HCT116 (cell line): ENCODE measurements around the gene ACSM3. TPM values are rescaled to one million over a fixed set of nuclear protein-coding genes. Genes with fewer than 3 reads are reported as not detected.

Source experiments
- ATAC-seq: fragments of 200-7000 bp; cut with Tn5 transposase; 2 replicates; pipeline ENCODE4 v1.9.1; 2020; ENCODE audit warnings: mild to moderate bottlenecking, moderate library complexity
- BruUV-seq: library from RNA; stranded (reverse); fragments of 400-500 nt; replicated peaks from 2 replicates; lab custom pipeline; 2021; lab: Mats Ljungman, UMichigan
- CTCF ChIA-PET: fragments of 300-600 bp; sonication (Branson Sonifier 250); formaldehyde crosslinking; loops from one replicate; lab custom pipeline; 2021; ENCODE audit warnings: antibody characterized with exemption; lab: Charles Lee
- POLR2A ChIA-PET: fragments of 300-600, 350-600 bp; sonication (Branson Sonifier 250); formaldehyde crosslinking; loops from one replicate; lab custom pipeline; 2021; ENCODE audit warnings: antibody characterized with exemption; lab: Charles Lee
- RAD21 ChIA-PET, 2 experiments: fragments of 300-600 bp; sonication (Branson Sonifier 250); formaldehyde crosslinking; loops; one replicate each; lab custom pipeline; 2023; ENCODE audit warnings: low total read pairs in 2 of 2; ENCODE audit not compliant: uncharacterized antibody in 2 of 2, unreplicated experiment in 2 of 2, low non-redundant PET in 1 of 2; lab: Charles Lee
- DNase-seq: peaks from one replicate; pipeline ENCODE4 v3.0.0-alpha.2; 2010; ENCODE audit warnings: low read depth, low spot score
- H2AFZ ChIP-seq: fragments of 200-600 bp; shearing (Covaris generic), sonication (generic); 2 replicates; pipeline ENCODE4 v1.6.1; 2017; ENCODE audit warnings: low read depth, mixed run types, mixed read lengths, antibody characterized with exemption, low read length; ENCODE audit not compliant: poor library complexity, severe bottlenecking
- H3K27ac ChIP-seq: 2 replicates; pipeline ENCODE4 v1.5.1; 2012; ENCODE audit warnings: low read depth, low read length
- H3K27me3 ChIP-seq: fragments of 200-600 bp; sonication (generic); 2 replicates; pipeline ENCODE4 v1.6.1; 2016; ENCODE audit warnings: mixed run types, low read length, mixed read lengths; ENCODE audit not compliant: insufficient read depth
- H3K36me3 ChIP-seq, 2 experiments: fragments of 200-500 bp in 1 of 2; fragments of 200-600 bp in 1 of 2; sonication (Bioruptor generic) in 1 of 2; sonication (generic) in 1 of 2; 2 replicates each; pipeline versions ENCODE4 v1.5.1 to v1.6.1; 2014 to 2016; ENCODE audit warnings: low read length in 2 of 2, inconsistent platforms in 1 of 2, mixed read lengths in 1 of 2, mixed run types in 1 of 2; ENCODE audit not compliant: insufficient read depth in 2 of 2, control insufficient read depth in 1 of 2
- H3K4me1 ChIP-seq, 2 experiments: fragments of 200-600 bp in 1 of 2; sonication (generic) in 1 of 2; 2 replicates each; pipeline versions ENCODE4 v1.5.1 to v1.6.1; 2012 to 2017; ENCODE audit warnings: low read length in 2 of 2, inconsistent platforms in 1 of 2, mild to moderate bottlenecking in 1 of 2, mixed read lengths in 1 of 2, mixed run types in 1 of 2, moderate library complexity in 1 of 2; ENCODE audit not compliant: insufficient read depth in 2 of 2, control insufficient read depth in 1 of 2
- H3K4me2 ChIP-seq: fragments of 200-600 bp; sonication (generic); 2 replicates; pipeline ENCODE4 v1.6.1; 2017; ENCODE audit warnings: mixed run types, low read length, mixed read lengths
- H3K4me3 ChIP-seq, 2 experiments: fragments of 200-600 bp in 1 of 2; sonication (generic) in 1 of 2; replicated peaks in 1 of 2; 2 replicates each; pipeline ENCODE4 v1.5.1; 2011 to 2016; ENCODE audit warnings: low read length in 2 of 2, control low read depth in 1 of 2, low read depth in 1 of 2, mild to moderate bottlenecking in 1 of 2, mixed read lengths in 1 of 2, mixed run types in 1 of 2
- H3K79me2 ChIP-seq: fragments of 200-600 bp; sonication (generic); 2 replicates; pipeline ENCODE4 v1.6.1; 2017; ENCODE audit warnings: mild to moderate bottlenecking, mixed run types, low read length, moderate library complexity, mixed read lengths; ENCODE audit not compliant: insufficient read depth
- H3K9ac ChIP-seq: fragments of 200-600 bp; sonication (generic); 2 replicates; pipeline ENCODE4 v1.6.1; 2016; ENCODE audit warnings: low read length, mixed read lengths
- H3K9me2 ChIP-seq: fragments of 200-600 bp; sonication (generic), shearing (Covaris generic); 2 replicates; pipeline ENCODE4 v1.6.1; 2017; ENCODE audit warnings: mixed run types, mild to moderate bottlenecking, moderate library complexity; ENCODE audit not compliant: insufficient read depth
- H3K9me3 ChIP-seq, 2 experiments: fragments of 200-500 bp in 1 of 2; fragments of 200-600 bp in 1 of 2; sonication (Bioruptor generic) in 1 of 2; sonication (generic) in 1 of 2; 2 replicates each; pipeline ENCODE4 v1.6.1; 2014 to 2017; ENCODE audit warnings: low read length in 2 of 2, mixed read lengths in 2 of 2, inconsistent platforms in 1 of 2, low read depth in 1 of 2, mild to moderate bottlenecking in 1 of 2, mixed run types in 1 of 2, moderate library complexity in 1 of 2; ENCODE audit not compliant: control insufficient read depth in 1 of 2, insufficient read depth in 1 of 2
- H4K20me1 ChIP-seq: fragments of 200-600 bp; sonication (generic), shearing (Covaris generic); 2 replicates; pipeline ENCODE4 v1.6.1; 2017; ENCODE audit warnings: mixed run types, mild to moderate bottlenecking, moderate library complexity; ENCODE audit not compliant: insufficient read depth
- CBX3 ChIP-seq: IDR thresholded peaks from 2 replicates; pipeline ENCODE4 v1.6.1; 2012; ENCODE audit warnings: low read depth
- CEBPB ChIP-seq: IDR thresholded peaks from 2 replicates; pipeline ENCODE4 v1.6.1; 2012; ENCODE audit warnings: low read depth
- EGR1 ChIP-seq: IDR thresholded peaks from 2 replicates; pipeline ENCODE4 v1.6.1; 2012; ENCODE audit warnings: low read depth
- EZH2 ChIP-seq: fragments of 200-600 bp; sonication (generic); IDR thresholded peaks from 2 replicates; pipeline ENCODE4 v1.6.1; 2017; ENCODE audit warnings: antibody characterized with exemption, mixed run types
- EZH2phosphoT487 ChIP-seq: fragments of 200-600 bp; IDR thresholded peaks from 2 replicates; pipeline ENCODE4 v1.6.1; 2018; ENCODE audit warnings: antibody characterized with exemption, borderline replicate concordance
- FOSL1 ChIP-seq: IDR thresholded peaks from 2 replicates; pipeline ENCODE4 v1.6.1; 2012; ENCODE audit warnings: low read depth
- JUND ChIP-seq: IDR thresholded peaks from 2 replicates; pipeline ENCODE4 v1.6.1; 2012
- POLR2AphosphoS5 ChIP-seq: IDR thresholded peaks from 2 replicates; pipeline ENCODE4 v1.6.1; 2011; ENCODE audit warnings: mild to moderate bottlenecking, low read depth, low read length, moderate library complexity
- RAD21 ChIP-seq: IDR thresholded peaks from 2 replicates; pipeline ENCODE4 v1.6.1; 2012; ENCODE audit warnings: low read depth, mild to moderate bottlenecking
- SP1 ChIP-seq: IDR thresholded peaks from 2 replicates; pipeline ENCODE4 v1.6.1; 2012; ENCODE audit warnings: low read depth
- SRF ChIP-seq: IDR thresholded peaks from 2 replicates; pipeline ENCODE4 v1.6.1; 2012; ENCODE audit warnings: low read depth
- TCF7L2 ChIP-seq: IDR thresholded peaks from 2 replicates; pipeline ENCODE4 v1.7.0; 2011; ENCODE audit warnings: borderline replicate concordance, inconsistent platforms; ENCODE audit not compliant: insufficient read depth, insufficient read length; ENCODE audit errors: extremely low read depth
- ZNF274 ChIP-seq: fragments of 200-500 bp; sonication (Bioruptor generic); IDR thresholded peaks from 2 replicates; pipeline ENCODE4 v1.6.1; 2014; ENCODE audit warnings: mild to moderate bottlenecking, low read depth, low read length, inconsistent platforms
- intact Hi-C: fragments of 100-400 bp; cut with micrococcal nuclease; formaldehyde crosslinking; loops from 2 replicates; pipeline ENCODE4 v1.10.0; 2022
- total RNA-seq: library from RNA; stranded (reverse); gene quantifications from one replicate; pipeline ENCODE4 v1.2.1, GENCODE V29; 2021; ENCODE audit not compliant: unreplicated experiment
- TF ChIP-seq, protein P1 (sequence below): IDR thresholded peaks from 2 replicates; pipeline ENCODE4 v1.6.1; 2011; ENCODE audit warnings: mild to moderate bottlenecking, low read length, moderate library complexity; ENCODE audit not compliant: insufficient replicate concordance; ENCODE audit errors: extremely low read depth
- TF ChIP-seq, protein P2 (sequence below), 3 experiments: fragments of 200-600 bp in 1 of 3; sonication (generic) in 1 of 3; IDR thresholded peaks in 2 of 3; conservative IDR thresholded peaks in 1 of 3; 2 replicates each; pipeline ENCODE4 v1.5.1; 2012 to 2017; ENCODE audit warnings: low read depth in 2 of 3, low read length in 2 of 3, antibody characterized with exemption in 1 of 3, borderline replicate concordance in 1 of 3, control low read depth in 1 of 3, mild to moderate bottlenecking in 1 of 3, mixed read lengths in 1 of 3, mixed run types in 1 of 3, moderate library complexity in 1 of 3; ENCODE audit not compliant: insufficient read depth in 1 of 3
- TF ChIP-seq, protein P3 (sequence below): IDR thresholded peaks from 2 replicates; pipeline ENCODE4 v1.6.1; 2012
- TF ChIP-seq, protein P4 (sequence below): IDR thresholded peaks from 2 replicates; pipeline ENCODE4 v1.6.1; 2012

The ACSM3 gene
- total RNA-seq, 1 experiment from 2014 or later = 15.0 TPM

DNA sequence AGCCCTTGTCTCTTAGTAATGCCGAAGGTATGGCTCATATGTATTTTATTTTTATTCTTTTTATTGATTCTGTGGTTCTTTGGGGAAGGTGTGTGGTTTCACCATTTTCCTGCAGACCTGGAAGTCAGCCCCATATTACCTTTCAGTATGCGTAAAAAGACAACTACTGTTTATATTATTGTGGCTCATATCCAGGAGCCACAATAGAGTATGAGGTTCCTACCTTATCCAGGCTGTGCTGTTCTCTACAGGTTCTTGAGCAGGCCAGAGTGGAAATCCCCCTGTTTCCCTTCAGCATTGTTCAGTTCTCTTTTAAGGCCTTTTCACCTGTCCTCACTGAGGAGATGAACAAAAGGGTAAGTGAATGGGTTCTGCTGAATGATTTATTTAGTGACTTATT, 75.7 kb downstream of the ACSM3 start:
- H3K9me3 ChIP-seq = no peaks in the 10 kb centered on the region; a peak in 1 of 4 replicates
- H4K20me1 ChIP-seq = no peaks in the 10 kb centered on the region
- no peak overlapping the region for H3K4me2 ChIP-seq
- H3K79me2 ChIP-seq = no peaks in the 10 kb centered on the region
- ChIA-PET POLR2A (no interaction called here), CTCF (no interaction called here), RAD21 (no interaction called here)
- H3K27ac ChIP-seq = no peak overlapping the region
- H3K4me3 ChIP-seq = no peak overlapping the region
- intact Hi-C loops = no loop called here
- no peaks in the 10 kb centered on the region for H3K4me1 ChIP-seq
- no peaks in the 10 kb centered on the region for H3K27me3 ChIP-seq
- no peak overlapping the region for H2AFZ ChIP-seq
- no peak for DNase-seq
- H3K36me3 ChIP-seq = peaks cover 2 to 16% of the 10 kb centered on the region in 2 experiments; a peak in 2 of 4 replicates
- no peak for ATAC-seq
- BruUV-seq = no TSS peak
- H3K9me2 ChIP-seq = no peaks in the 10 kb centered on the region
- TF ChIP-seq, protein P1, sequence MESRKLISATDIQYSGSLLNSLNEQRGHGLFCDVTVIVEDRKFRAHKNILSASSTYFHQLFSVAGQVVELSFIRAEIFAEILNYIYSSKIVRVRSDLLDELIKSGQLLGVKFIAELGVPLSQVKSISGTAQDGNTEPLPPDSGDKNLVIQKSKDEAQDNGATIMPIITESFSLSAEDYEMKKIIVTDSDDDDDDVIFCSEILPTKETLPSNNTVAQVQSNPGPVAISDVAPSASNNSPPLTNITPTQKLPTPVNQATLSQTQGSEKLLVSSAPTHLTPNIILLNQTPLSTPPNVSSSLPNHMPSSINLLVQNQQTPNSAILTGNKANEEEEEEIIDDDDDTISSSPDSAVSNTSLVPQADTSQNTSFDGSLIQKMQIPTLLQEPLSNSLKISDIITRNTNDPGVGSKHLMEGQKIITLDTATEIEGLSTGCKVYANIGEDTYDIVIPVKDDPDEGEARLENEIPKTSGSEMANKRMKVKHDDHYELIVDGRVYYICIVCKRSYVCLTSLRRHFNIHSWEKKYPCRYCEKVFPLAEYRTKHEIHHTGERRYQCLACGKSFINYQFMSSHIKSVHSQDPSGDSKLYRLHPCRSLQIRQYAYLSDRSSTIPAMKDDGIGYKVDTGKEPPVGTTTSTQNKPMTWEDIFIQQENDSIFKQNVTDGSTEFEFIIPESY = no peak
- TF ChIP-seq, protein P2, sequence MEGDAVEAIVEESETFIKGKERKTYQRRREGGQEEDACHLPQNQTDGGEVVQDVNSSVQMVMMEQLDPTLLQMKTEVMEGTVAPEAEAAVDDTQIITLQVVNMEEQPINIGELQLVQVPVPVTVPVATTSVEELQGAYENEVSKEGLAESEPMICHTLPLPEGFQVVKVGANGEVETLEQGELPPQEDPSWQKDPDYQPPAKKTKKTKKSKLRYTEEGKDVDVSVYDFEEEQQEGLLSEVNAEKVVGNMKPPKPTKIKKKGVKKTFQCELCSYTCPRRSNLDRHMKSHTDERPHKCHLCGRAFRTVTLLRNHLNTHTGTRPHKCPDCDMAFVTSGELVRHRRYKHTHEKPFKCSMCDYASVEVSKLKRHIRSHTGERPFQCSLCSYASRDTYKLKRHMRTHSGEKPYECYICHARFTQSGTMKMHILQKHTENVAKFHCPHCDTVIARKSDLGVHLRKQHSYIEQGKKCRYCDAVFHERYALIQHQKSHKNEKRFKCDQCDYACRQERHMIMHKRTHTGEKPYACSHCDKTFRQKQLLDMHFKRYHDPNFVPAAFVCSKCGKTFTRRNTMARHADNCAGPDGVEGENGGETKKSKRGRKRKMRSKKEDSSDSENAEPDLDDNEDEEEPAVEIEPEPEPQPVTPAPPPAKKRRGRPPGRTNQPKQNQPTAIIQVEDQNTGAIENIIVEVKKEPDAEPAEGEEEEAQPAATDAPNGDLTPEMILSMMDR (IDR thresholded peaks at IDR 0.05 in 2 of 3, conservative IDR thresholded peaks at IDR 0.05 in 1 of 3; ENCODE audit: borderline replicate concordance in 1 of 3, insufficient read depth in 1 of 3, low read depth in 2 of 3, low read length in 2 of 3) = no peak
- no peak for TF ChIP-seq JUND
- TF ChIP-seq EGR1 = no peak
- TF ChIP-seq, protein P3, sequence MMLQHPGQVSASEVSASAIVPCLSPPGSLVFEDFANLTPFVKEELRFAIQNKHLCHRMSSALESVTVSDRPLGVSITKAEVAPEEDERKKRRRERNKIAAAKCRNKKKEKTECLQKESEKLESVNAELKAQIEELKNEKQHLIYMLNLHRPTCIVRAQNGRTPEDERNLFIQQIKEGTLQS = no peak
- TF ChIP-seq CEBPB = no peak
- TF ChIP-seq, protein P4, sequence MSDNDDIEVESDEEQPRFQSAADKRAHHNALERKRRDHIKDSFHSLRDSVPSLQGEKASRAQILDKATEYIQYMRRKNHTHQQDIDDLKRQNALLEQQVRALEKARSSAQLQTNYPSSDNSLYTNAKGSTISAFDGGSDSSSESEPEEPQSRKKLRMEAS = no peak
- no peak for TF ChIP-seq TCF7L2
- TF ChIP-seq RAD21 = no peak
- TF ChIP-seq POLR2AphosphoS5 = no peak
- no peak for TF ChIP-seq FOSL1
- TF ChIP-seq EZH2 = no peak
- TF ChIP-seq SRF = no peak
- no peak for TF ChIP-seq CBX3
- TF ChIP-seq ZNF274 = no peak
- TF ChIP-seq SP1 = no peak
- no peak for TF ChIP-seq EZH2phosphoT487
- TF ChIP-seq, all 23 proteins: peak for 0
- H3K9ac ChIP-seq = no peak overlapping the region
